Measurements from ENCODE around the gene PMM2. TPM values are rescaled to one million over a fixed set of nuclear protein-coding genes. Genes with fewer than 3 reads are reported as not detected.

PMM2 gene
- polyA plus RNA-seq, 4 donors = 19.8 to 26.1 (median 21.2) TPM

DNA sequence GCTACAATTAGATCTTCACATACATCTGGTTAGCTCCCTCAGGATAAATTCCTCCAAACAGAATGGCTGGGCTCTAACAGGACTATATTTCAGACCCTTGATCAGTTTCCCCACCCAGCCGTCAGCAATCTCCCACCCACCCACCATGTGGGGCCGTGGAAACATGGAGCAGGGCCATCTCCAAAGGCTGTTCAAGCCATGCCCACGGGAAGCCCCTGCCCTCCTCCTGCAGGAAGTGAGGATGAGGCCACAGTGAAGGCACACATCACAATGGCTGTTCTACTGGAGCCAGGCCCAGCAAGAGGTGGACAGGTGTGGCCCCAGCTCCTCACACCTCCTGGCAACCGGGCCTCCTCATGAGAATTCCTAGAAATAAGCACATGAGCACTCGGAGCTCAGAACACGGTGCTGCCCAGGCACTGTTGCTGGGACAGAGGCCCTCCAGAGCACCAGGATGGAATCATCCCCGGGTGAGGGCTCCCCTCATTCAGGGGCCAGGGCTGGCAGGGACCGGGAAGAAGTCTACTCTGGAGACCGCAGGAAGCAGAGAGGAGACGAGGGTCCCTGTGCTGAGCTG lies 84.5 kb downstream of the PMM2 start, which contains the start of gene LITAFD:
LITAFD (plus strand) TSS at position 311 of the 577 bp plus-strand sequence. CDS start 2,005 bp downstream, outside the sequence.
- no peak for DNase-seq (ENCODE audit: low read depth in 4 of 4, low spot score in 3 of 4)

DNA sequence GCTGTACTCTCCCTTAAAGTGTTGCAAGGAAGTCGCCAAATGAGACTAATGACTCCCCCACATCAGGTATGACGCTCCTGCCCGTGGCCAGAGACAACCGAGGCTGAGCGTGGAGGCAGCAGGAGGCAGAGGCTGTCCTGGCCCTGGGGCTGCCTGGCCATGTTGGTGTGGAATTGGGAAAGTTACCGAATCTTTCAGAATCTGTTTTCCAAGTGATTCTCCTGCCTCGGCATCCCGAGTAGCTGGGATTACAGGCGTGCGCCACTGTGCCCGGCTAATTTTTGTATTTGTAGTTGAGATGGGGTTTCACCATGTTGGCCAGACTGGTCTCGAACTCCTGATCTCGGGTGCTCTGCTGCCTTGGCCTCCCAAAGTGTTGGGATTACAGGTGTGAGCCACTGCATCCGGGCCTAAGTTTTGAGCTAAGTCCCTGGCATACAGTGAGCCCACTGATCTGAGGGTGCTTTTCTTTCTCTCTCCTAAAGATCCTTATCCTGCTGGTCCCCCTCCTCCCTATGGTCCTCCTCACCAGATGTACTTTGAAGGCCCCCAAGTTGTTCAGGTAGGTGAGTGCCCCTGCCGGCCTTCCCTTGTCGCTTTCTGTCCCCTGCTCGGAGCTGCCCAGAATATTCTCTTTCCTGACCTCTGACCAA lies 85.2 kb downstream of the PMM2 start:
- no peak for DNase-seq (ENCODE audit: low read depth in 4 of 4, low spot score in 3 of 4)

DNA sequence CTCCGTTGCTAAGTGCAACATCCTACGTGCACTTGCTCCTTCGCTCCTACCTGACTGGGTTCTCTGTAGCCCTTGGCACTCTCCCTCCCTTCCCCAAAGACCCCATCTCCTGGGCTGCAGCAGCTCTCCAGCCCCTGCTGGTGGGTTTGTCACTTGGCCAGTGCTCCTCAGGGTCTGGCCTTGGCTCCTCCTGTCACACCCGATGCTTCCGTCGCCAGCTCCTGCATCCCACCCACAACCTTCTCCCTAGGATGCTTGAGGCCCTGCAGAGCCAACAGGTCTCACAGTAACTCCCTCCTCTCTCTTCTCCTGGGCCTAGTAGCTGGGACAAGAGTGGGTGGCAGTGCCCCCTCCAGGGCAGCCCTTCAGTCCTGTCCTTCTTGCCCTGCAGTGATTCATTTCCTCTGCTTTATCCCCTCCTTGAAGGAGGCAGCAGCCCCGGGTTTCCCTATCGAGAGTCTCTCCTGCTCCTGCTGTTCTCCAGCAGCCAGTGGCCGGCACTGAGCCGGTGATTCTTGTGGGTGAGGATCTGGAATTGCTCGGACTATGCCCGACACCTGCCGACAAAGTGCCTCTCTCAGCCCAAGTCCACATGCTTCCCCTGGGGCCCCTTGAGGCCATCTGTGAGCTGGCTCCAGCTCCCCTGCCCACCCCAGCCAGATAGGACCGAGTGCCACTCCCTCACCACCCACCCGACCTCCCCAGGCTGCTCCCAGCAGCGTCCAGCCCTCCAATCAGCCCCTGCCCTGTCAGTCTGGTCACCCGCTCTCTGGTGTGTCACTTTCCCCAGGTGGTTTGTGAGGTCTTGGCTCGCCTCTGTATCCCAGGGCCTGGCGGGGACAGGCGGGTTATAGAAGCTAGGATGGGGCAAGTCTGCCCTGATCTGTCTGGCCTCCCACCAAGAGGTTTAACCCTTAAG lies 88.3 kb downstream of the PMM2 start:
- DNase-seq (ENCODE audit: low read depth in 4 of 4, low spot score in 3 of 4) = no peak

DNA sequence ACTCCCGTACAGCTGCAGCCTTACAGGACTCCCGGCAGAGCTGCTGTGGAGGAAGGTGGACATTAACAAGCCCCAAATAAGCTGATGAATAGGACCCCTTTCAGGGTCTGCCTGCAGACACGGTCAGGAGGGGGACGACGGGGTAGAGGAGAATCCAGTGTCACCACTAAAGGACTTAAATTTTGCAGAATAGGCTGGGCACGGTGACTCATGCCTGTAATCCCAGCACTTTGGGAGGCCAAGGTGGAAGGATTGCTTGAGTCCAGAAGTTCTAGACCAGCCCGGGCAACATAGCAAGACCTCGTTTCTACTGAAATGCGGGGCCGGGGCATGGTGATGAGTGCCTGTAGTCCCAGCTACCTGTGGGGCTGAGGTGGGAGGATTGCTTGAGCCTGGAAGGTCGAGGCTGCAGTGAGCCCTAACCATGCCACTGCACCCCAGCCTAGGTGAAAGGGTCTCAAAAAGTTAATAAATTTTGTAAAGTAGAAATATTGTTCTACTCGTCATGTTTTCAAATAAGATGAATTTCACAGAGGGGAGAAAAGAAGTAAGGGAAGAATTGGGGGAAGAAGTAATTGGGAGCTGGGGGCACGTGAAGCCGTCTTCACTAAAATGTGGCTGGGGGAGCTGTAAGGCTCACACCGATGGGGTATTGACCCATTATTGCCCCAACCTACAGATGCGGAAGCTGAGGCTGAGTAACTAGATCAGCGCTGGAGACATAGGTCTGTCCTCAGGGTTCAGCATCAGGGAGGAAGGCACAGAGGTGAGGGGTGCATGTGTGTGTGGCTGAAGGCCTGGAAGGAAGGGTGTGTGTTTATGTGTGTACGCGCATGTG lies 89.2 kb downstream of the PMM2 start:
- no peak for DNase-seq (ENCODE audit: low read depth in 4 of 4, low spot score in 3 of 4)

DNA sequence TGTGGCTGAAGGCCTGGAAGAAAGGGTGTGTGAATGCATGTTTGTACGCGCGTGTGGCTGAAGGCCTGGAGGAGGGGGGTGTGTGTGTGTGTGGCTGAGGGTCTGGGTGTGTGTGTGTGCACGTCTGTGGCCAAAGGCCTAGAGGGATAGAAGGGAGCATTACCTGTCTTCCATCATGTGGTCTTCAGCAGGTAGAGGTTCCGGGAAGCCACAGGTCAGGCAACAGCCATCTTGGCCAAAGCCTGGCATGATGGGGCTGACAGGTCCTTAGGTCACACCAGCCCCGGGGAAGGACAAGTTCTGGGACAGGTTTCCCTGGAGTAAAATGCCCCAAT lies 89.8 kb downstream of the PMM2 start:
- DNase-seq (ENCODE audit: low read depth in 4 of 4, low spot score in 3 of 4) = no peak

DNA sequence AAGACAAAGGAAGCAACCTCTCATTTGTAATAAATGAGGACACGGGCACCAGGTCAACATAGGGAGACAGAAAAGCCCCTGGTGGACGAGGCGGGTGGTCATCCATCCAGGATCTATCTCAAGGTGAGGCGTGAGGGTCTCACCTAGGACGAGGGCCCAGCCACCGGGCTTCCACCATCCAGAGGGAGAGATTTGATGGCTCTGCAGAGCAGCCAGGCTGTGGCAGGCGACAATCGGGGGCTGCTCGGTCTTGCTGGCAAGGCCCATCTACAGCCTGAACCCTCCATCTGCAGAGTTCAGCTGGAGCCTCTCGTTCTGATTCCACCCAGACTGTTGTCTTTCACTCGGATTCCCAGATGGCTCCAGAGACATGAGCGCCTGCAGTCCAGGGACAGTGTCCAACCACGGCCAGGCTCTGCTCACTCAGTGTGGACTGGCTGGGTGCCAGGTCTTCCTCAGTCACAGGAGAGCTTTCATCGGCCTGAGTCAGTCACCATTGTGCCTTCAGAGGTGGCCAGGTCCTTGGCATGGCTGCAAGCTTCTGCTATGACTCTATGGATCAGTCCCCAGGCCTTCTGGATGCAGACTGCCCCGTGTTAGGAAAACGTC lies 90.4 kb downstream of the PMM2 start:
- DNase-seq (ENCODE audit: low read depth in 4 of 4, low spot score in 3 of 4) = no peak

DNA sequence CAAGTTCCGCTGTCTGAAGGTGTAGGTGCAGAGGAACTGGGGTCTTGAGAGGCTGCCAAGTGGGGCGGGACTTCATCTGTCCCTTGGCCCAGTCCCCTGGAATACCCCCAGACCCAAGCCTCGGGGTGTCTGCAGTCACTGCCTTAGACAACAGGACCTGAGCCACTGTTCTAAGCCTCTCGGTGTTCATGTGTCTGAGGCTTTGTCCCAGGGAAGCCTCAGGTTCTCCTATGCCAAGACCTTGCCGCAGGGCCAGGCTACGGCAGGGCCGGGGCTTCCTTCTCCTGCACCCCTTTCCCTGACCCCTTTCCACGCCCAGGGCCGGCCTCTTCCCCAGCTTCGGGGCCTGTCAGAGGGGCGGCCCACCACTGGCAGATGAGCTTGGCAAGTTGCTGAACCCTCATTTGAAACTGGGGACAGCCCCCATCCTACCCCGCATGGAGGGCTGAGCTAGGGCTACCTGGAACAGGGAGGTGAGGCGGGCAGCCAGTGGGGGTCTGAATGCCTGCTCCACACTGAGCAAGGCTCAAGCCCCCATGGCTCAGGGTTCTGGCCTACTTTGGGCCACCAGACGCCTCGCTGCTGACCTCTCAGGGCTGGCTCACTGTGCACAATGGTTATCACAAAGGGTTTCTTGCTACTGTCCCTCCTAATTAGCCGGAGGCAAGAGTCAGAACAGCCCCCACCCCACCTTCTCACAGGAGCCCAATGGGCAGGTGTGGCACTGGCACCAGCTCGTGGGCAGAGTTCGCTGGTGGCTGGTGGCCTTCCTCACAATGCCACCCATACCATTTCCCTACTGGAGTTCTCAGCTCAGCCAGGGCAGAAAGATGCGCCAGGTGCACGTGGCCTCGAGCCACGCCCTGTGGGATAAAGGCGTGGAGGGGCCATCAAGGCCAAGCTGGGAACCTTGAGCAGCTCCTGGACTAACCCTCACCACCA lies 91.6 kb downstream of the PMM2 start:
- no peak for DNase-seq (ENCODE audit: low read depth in 4 of 4, low spot score in 3 of 4)

DNA sequence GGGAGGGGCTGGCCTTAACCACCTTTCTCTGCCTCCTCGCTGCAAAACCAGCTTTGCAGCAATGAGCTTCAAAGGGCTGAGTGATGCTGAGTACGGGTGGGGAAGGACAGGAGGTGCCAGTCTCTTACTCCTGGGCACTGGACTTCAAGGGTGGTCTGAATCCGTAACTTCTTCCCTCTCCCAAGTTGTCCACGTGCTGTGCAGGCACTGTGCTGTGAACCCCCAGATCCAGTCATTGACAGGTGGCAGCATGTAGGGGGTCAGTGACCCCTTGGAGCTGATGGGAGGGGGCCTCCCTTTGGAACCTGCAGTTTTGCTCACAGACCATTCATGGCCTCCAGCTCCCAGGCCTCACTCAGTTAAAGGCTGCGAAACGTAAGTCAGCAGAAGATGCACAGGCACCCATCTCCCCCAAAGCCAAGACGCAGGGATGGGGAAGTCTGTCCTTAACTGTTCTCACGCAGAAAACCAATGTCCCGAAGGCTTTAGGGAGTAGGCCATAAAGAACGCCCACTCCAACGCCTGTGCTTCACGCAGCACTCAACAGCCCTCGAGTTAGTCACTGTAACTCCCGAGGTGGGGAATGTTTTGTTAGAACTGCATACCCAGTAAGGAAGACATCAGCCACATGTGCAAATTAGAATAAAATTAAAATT lies 92.4 kb downstream of the PMM2 start:
- DNase-seq (ENCODE audit: low read depth in 4 of 4, low spot score in 3 of 4) = no peak

DNA sequence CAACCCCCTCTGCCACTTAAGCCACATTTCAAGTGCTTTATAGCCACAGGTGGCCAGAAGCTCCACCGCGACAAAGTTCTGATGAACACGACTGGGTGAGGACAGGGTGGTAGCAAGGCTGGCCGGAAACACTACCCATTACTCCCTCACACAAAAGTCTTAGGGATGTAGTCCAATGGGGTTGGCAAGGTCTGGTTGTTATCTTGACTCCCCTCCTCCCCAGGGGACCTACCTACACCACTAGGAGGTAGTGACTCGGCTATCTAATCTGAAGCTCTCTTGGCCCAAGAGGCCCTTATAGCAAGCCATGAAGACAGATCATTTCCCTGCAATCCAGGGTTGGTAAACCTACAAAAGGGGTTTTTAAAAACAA lies 92.9 kb downstream of the PMM2 start:
- no peak for DNase-seq (ENCODE audit: low read depth in 4 of 4, low spot score in 3 of 4)

DNA sequence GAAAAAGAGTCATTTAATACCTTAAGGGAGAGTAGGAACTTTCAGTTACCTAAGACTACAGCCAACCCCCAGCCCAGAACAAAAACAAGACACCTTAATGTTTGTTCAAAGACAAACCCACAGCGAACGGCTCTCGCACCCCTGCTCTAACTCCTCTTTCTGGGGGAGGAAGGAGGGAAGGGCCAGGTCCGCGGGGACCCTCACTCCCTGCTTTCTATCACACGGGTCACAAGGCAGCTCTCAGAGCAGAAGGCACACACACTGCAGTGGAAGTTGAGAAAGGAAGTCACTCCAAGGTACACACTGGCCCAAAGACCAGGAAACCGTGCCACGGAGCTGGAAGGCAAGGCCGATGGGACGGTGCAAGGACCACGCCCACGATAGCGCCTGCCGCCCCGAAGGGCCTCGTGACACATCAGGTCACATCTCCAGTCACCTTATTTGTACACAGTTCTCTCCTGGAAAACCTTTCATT lies 94.5 kb downstream of the PMM2 start:
- no peak for DNase-seq (ENCODE audit: low read depth in 4 of 4, low spot score in 3 of 4)

DNA sequence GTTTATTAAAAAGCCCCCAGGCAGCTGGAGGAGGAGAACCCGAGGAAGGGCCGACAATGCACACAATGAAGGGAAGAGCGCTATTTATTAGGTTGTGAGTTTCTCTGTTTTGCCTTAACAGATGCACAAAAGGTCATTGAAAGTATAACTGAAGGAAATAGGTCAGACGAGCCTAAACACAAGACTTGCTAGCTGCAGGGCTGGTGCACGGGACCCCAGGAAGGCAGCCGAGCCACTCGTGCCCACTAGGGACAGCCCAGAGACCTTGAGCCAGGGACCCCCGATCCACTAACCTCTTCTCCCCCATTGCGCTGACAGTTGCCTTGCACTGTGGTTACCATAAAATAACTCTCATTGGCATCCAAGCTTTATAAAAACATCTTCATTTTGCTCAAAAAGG lies 95.8 kb downstream of the PMM2 start:
- DNase-seq (ENCODE audit: low read depth in 4 of 4, low spot score in 3 of 4) = no peak

DNA sequence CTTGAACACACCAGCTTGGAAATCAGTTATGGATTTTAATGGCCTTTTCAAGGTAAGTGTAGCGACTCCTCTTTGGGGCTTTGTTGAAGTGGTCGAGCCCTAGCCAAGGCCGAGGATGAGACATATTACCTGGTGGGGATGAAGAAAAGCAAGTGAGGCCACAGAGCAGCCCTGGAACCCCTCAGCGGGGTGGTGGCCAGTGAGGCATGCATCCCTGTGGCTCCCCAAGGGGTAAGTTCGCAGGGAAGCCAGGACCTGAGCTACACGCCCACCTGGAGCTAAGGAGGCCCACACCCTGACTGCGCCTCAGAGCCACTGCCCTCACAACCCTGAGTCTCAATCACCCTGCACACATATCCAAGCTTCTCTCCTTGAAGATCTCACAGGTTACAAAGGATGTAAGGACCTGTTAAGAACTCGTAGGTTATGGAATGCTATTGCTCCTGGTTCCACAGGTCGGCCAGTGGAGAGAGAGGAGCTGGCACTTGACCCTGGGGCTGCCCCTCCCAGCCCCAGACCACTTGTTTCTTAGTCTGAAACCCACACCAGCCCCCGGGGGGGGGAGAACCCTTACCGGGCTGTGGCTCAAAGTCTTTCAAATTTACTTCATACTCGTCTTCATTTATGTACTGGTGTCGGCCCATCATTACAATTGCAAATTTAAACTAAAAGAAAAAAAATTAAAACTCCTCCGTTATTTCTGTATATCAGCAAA lies 96.5 kb downstream of the PMM2 start:
- no peak for DNase-seq (ENCODE audit: low read depth in 4 of 4, low spot score in 3 of 4)

DNA sequence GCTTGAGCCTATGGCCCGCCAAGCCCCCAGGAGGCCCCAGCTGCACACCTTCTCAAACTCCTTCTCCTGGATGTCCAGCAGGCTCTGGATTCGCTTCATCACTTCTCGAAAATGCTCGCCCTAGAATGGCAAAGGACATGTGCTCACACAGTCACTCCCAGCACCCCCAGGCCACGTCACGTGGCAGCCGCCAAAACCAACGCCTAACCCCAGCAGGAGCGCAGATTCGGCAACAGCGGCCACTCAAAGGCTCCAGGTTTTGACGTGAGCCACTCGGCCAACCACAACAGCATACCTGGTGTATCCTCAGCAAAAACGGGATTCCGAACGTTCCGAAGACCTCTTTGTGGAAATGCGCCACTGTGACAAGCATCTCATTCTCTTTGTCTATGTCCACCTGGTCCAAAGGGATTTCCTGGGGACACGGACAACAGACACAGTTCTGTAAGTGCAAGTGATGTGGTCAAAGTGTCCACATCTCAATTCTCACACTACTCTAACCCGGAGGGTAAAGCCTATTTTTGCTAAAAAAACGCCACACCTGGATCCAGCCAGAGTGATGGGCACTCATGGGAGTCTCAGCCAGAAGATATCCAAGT lies 97.2 kb downstream of the PMM2 start:
- no peak for DNase-seq (ENCODE audit: low read depth in 4 of 4, low spot score in 3 of 4)

DNA sequence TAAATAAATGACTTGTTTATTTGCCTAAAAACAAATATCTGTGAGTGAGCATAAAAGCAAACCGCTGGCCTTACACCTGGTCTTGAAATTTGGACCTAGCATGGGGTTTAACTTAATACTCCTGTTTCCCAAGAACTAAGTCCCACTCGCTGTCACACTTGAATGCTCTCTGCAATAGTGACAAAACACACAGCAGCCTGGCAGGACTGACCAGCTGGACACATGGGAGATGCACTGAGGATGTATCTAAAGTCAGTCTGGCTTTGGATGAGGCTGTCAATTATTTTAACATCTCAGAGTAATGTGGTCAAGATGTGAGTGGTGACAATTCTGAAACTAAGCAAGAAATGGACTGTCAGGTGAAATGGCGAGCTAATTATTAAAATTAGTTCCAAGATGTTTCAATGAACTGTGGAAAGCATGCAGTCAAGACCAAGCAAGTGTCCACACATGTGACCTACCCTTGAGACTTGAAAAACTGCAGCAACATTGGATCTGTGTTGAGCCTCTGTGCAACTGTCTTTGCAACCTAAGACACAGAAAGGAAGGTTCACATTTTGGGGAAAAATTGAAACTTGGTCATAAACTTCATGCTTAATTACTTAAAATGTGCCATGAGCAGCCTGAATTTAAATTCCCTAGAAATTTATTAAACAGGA lies 101.2 kb downstream of the PMM2 start:
- DNase-seq (ENCODE audit: low read depth in 4 of 4, low spot score in 3 of 4) = no peak

All from right renal pelvis (tissue), 4 donors.